ENCODE data around the gene TTLL10. TPM values are rescaled to one million over a fixed set of nuclear protein-coding genes. Genes with fewer than 3 reads are reported as not detected.

Gene TTLL10
- total RNA-seq, 1 donor from 2014 or later: not detected

DNA sequence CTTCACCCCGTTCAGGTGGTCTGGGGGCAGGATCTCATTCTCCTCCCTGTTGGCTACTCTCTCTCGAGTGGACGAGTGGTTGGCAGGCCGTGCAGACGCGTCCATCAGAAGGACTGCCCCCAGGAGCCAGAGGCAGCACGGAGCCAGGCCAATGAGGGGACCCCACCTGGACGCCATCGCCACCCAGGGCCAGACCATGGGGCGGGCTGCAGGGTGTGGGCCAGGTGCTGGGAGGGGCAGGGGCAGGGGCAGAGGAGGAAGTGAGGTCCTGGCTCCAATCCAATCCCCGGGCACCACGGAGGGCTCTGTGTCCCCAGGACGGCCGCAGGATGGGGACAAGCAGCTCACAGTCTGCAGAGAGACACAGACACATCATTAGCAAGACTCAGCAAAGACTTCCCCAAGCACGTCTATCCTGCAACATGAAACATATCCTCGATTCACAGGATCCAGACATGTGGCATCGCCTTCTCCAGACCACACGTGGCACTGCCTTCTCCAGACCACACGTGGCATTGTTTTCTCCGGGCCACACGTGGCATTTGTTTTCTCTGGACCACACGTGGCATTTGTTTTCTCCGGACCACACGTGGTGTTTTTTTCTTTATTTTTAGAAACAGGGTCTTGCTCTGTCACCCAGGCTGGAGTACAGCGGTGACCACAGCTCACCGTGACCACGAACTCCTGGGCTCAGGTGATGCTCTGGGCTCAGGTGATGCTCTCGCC lies 55.1 kb downstream of the TTLL10 start:
- TF ChIP-seq, protein P1, sequence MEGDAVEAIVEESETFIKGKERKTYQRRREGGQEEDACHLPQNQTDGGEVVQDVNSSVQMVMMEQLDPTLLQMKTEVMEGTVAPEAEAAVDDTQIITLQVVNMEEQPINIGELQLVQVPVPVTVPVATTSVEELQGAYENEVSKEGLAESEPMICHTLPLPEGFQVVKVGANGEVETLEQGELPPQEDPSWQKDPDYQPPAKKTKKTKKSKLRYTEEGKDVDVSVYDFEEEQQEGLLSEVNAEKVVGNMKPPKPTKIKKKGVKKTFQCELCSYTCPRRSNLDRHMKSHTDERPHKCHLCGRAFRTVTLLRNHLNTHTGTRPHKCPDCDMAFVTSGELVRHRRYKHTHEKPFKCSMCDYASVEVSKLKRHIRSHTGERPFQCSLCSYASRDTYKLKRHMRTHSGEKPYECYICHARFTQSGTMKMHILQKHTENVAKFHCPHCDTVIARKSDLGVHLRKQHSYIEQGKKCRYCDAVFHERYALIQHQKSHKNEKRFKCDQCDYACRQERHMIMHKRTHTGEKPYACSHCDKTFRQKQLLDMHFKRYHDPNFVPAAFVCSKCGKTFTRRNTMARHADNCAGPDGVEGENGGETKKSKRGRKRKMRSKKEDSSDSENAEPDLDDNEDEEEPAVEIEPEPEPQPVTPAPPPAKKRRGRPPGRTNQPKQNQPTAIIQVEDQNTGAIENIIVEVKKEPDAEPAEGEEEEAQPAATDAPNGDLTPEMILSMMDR (IDR thresholded peaks at IDR 0.05; ENCODE audit: insufficient read depth, low read length, poor library complexity, severe bottlenecking): no peak
- Histone ChIP-seq H3K27me3 (ENCODE audit: control insufficient read depth, insufficient read depth, low read length) (no peaks in the 10 kb centered on the region), H3K4me3 (ENCODE audit: low read depth, low read length) (no peak overlapping the region), H3K36me3 (ENCODE audit: control insufficient read depth, insufficient read depth, low read length) (peaks cover 6% of the 10 kb centered on the region)
- DNase-seq (ENCODE audit: low read depth): no peak

DNA sequence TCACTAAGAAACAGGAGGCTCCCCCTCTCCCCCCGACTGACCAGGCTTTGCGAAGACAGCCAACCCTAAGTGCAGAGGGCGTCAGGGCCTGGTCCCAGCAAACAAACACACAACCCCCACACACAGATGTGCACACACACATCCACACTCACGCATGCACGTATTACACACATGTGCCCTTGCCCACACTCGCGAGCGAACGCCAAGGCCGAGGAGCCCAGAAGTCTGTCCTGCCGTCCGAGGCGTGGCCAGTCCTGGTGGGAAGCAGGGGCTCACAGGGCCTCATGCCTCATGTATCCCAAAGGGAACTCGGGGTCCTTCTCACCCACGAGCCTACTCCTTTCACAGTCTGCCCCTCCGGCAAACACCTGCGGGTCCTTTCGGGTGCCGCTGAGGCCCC lies 56.1 kb downstream of the TTLL10 start:
- no peaks in the 10 kb centered on the region for H3K27me3 ChIP-seq (ENCODE audit: control insufficient read depth, insufficient read depth, low read length)

DNA sequence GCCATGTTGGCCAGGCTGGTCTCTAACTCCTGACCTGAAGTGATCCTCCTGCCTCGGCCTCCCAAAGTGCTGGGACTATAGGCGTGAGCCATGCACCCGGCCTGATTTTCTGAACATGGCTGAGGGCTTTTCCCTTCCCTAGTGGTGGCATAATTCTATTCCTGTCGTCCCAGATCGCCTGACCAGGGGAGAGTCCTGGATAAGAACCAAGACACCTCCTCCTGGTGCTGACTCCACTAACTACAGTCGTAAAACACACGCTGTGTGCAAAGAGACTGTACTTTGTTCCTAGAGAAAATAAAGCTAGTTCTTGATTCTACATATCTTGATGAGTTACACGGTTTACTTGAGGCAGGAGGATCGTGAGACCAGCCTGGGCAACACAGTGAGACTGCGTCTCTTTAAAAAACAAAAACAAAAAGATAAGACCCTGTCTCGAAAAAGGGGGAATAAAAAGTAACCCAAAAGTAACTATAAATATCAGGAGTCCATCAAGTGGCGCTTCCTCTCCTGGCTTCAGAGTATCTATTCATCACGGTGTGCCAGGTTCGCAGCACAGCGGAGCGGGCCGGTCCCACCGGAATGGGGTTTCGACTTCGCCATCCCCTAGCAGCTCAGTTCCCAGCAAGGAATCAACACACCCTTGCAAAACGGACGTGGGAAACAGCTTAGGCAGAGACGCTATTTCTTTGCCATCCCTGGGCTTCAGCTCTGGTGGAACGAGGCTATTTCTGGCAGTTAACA lies 57.1 kb downstream of the TTLL10 start:
- no peak for DNase-seq (ENCODE audit: low read depth)
- Histone ChIP-seq H3K36me3 (ENCODE audit: control insufficient read depth, insufficient read depth, low read length) (peaks cover 6% of the 10 kb centered on the region), H3K27me3 (ENCODE audit: control insufficient read depth, insufficient read depth, low read length) (no peaks in the 10 kb centered on the region), H3K4me3 (ENCODE audit: low read depth, low read length) (peak overlapping the region; percentile 87)
- TF ChIP-seq, protein P1 (IDR thresholded peaks at IDR 0.05; ENCODE audit: insufficient read depth, low read length, poor library complexity, severe bottlenecking): peak; percentile 37

More for the DNA sequence above, 56.1 kb downstream of the TTLL10 start:
- H3K4me3 ChIP-seq (ENCODE audit: low read depth, low read length): no peak overlapping the region
- peaks cover 6% of the 10 kb centered on the region for H3K36me3 ChIP-seq (ENCODE audit: control insufficient read depth, insufficient read depth, low read length)
- TF ChIP-seq, protein P1 (IDR thresholded peaks at IDR 0.05; ENCODE audit: insufficient read depth, low read length, poor library complexity, severe bottlenecking): no peak
- DNase-seq (ENCODE audit: low read depth): no peak

DNA sequence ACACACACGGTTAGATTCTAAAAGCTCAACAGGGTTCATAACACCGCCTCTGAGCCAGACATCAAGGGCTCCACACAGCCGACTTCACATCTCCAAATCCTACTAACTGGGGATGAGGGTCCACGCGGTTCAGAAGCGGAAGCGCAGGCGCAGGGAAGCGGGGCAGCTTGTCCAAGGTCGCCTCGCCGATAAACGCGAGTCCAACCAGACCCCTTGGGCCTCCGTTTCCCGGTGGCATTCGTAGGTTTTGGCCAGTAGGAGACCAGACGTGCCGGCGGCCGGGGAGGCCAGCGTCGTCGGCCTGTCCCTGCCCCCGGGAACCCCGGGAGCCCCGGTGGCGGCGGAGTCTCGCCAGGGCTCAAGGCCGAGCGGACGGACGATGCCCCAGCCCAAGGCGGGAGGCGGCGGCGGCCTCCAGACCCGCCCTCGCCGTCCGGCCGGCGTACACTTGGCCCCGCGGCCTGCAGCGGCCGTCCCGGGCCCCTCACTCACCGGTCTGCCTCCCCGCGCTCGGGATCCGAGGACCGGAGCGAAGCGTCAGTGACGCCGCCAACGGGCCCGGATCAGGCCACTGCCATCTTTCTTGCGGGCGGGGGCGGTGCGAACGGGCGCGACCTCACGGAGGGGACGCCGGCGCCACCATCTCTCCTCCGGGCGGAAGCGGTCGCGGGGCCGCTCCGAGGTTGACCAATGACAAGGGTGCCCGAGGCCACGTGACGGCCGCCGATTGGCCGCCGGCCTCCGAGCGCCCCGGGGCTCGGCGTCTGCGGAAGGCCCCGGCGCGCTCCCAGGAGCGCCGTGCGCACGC lies 57.9 kb downstream of the TTLL10 start, which contains the start of gene SDF4:
Gene SDF4, minus strand, starts transcription at position 602 of the 808 bp plus-strand sequence. CDS start 3,229 bp downstream, outside the sequence.
- peak; percentile 77 for DNase-seq (ENCODE audit: low read depth)
- Histone ChIP-seq H3K4me3 (ENCODE audit: low read depth, low read length) (peak within 1 kb of the TSS; percentile 87), H3K36me3 (ENCODE audit: control insufficient read depth, insufficient read depth, low read length) (peaks cover 6% of the 10 kb centered on the region), H3K27me3 (ENCODE audit: control insufficient read depth, insufficient read depth, low read length) (no peaks in the 10 kb centered on the region)
- TF ChIP-seq, protein P1 (IDR thresholded peaks at IDR 0.05; ENCODE audit: insufficient read depth, low read length, poor library complexity, severe bottlenecking): no peak

DNA sequence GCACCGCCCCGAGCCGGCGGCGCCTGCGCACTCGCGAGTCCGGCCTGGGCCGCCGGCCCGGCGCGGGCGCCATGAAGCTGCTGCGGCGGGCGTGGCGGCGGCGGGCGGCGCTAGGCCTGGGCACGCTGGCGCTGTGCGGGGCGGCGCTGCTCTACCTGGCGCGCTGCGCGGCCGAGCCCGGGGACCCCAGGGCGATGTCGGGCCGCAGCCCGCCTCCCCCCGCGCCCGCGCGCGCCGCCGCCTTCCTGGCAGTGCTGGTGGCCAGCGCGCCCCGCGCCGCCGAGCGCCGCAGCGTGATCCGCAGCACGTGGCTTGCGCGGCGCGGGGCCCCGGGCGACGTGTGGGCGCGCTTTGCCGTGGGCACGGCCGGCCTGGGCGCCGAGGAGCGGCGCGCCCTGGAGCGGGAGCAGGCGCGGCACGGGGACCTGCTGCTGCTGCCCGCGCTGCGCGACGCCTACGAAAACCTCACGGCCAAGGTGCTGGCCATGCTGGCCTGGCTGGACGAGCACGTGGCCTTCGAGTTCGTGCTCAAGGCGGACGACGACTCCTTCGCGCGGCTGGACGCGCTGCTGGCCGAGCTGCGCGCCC lies 58.6 kb downstream of the TTLL10 start, which contains the start of gene B3GALT6:
Gene B3GALT6, plus strand, starts transcription at position 30 of the 588 bp plus-strand sequence. Its CDS starts 42 bp downstream, at position 72.
- TF ChIP-seq, protein P1 (IDR thresholded peaks at IDR 0.05; ENCODE audit: insufficient read depth, low read length, poor library complexity, severe bottlenecking): no peak
- no peak for DNase-seq (ENCODE audit: low read depth)
- Histone ChIP-seq H3K27me3 (ENCODE audit: control insufficient read depth, insufficient read depth, low read length) (no peaks in the 10 kb centered on the region), H3K36me3 (ENCODE audit: control insufficient read depth, insufficient read depth, low read length) (peaks cover 4% of the 10 kb centered on the region), H3K4me3 (ENCODE audit: low read depth, low read length) (peak within 1 kb of the TSS; percentile 87)
